ENCODE results near the gene ZNF619. TPM values are rescaled to one million over a fixed set of nuclear protein-coding genes. Genes with fewer than 3 reads are reported as not detected.

ZNF619 gene
- total and polyA plus RNA-seq, 2 donors (not counting 1 experiment from before 2014, with no cell fraction given): 3.3 to 22.8 TPM

DNA sequence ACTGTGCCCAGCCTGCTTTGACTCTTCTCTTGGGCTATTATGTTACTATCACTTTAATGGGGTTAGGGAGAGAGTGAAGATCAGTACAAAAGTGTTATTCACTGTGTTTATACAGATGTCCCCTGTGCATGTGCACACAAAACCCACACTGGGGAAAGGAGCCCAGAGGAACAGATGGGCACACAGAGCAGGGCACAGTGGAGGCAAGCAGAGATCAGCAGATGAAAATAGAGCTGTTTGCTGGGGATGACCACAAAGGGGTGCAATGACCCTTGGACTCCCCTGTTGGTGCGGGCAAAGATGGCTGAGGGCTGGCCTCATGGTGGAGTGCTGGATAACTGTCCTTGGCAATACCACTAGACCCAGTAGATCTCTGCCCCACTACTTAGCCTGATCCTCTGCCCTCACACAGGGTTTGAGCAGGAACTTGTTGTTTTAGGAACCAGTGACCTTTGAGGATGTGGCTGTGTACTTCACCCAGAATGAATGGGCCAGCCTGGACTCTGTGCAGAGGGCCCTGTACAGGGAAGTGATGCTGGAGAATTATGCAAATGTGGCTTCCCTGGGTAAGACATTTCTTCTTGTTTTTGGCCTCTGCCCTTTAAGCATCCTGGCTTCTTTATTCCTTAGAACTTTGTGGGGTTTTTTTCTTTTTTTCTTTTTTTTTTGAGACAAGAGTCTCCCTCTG lies 34.3 kb downstream of the ZNF619 start:
- POLR2A ChIA-PET: no interaction called here
- 100% methylated on average over 1 of the region's 1 CpG for WGBS (ENCODE audit: insufficient coverage)

DNA sequence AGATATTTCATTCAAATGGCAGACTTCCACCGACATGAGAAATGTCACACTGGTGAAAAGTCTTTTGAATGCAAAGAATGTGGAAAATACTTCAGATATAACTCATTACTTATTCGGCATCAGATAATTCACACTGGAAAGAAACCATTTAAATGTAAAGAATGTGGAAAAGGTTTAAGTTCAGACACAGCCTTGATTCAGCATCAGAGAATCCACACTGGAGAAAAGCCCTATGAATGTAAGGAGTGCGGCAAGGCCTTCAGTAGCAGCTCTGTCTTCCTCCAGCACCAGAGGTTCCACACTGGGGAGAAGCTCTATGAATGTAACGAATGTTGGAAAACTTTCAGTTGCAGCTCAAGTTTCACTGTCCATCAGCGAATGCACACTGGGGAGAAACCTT lies 39.3 kb downstream of the ZNF619 start:
- no peak overlapping the region for H3K27ac ChIP-seq (ENCODE audit: low read length in 2 of 2)
- intact Hi-C loops (cut with micrococcal nuclease): no loop called here
- no peaks in the 10 kb centered on the region for H3K79me2 ChIP-seq (ENCODE audit: control insufficient read depth, insufficient read depth, low read length)
- H3K27me3 Mint-ChIP-seq: no peaks in the 10 kb centered on the region
- no peak for ATAC-seq (ENCODE audit: low read depth)
- WGBS (ENCODE audit: insufficient coverage): 100% methylated on average over 3 of the region's 5 CpGs
- H3K9me3 ChIP-seq (ENCODE audit: control extremely low read depth in 1 of 3, control insufficient read depth in 2 of 3, insufficient read depth in 1 of 3, low read length in 2 of 3): no peaks in the 10 kb centered on the region
- no peak overlapping the region for H3K27ac Mint-ChIP-seq
- no peak for TF ChIP-seq EZH2 (IDR thresholded peaks at IDR 0.05; ENCODE audit: borderline replicate concordance, insufficient read depth, low read depth, low read length, poor library complexity, severe bottlenecking)
- TF ChIP-seq, protein P1, sequence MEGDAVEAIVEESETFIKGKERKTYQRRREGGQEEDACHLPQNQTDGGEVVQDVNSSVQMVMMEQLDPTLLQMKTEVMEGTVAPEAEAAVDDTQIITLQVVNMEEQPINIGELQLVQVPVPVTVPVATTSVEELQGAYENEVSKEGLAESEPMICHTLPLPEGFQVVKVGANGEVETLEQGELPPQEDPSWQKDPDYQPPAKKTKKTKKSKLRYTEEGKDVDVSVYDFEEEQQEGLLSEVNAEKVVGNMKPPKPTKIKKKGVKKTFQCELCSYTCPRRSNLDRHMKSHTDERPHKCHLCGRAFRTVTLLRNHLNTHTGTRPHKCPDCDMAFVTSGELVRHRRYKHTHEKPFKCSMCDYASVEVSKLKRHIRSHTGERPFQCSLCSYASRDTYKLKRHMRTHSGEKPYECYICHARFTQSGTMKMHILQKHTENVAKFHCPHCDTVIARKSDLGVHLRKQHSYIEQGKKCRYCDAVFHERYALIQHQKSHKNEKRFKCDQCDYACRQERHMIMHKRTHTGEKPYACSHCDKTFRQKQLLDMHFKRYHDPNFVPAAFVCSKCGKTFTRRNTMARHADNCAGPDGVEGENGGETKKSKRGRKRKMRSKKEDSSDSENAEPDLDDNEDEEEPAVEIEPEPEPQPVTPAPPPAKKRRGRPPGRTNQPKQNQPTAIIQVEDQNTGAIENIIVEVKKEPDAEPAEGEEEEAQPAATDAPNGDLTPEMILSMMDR (IDR thresholded peaks at IDR 0.05): no peak
- peaks cover 3% of the 10 kb centered on the region for H3K9me3 Mint-ChIP-seq (ENCODE audit: insufficient read depth)
- H3K4me1 Mint-ChIP-seq: no peaks in the 10 kb centered on the region
- no peak overlapping the region for H2AFZ ChIP-seq (ENCODE audit: insufficient read depth, low read depth, low read length, poor library complexity, severe bottlenecking)
- peaks cover 0 to 4% of the 10 kb centered on the region in 2 experiments for H3K36me3 ChIP-seq (replicated peaks in 1 of 2; ENCODE audit: control extremely low read depth in 1 of 2, control insufficient read depth in 1 of 2, extremely low read depth in 1 of 2, insufficient read depth in 2 of 2, low read length in 1 of 2)
- no peak overlapping the region for H3K9ac ChIP-seq (ENCODE audit: low read length)
- no peak for DNase-seq
- no peak overlapping the region for H3K4me3 ChIP-seq (ENCODE audit: control extremely low read depth in 1 of 5, extremely low read depth in 1 of 5, insufficient read depth in 1 of 5, low read depth in 2 of 5, low read length in 4 of 5)
- no peaks in the 10 kb centered on the region for H3K27me3 ChIP-seq (replicated peaks in 1 of 4; ENCODE audit: control extremely low read depth in 1 of 4, control insufficient read depth in 3 of 4, insufficient read depth in 4 of 4, low read length in 3 of 4)
- H3K4me2 ChIP-seq (replicated peaks; ENCODE audit: low read depth, low read length, poor library complexity, severe bottlenecking): no peak overlapping the region
- CTCF ChIA-PET: no interaction called here
- no peaks in the 10 kb centered on the region for H3K4me1 ChIP-seq (ENCODE audit: control insufficient read depth in 2 of 2, insufficient read depth in 2 of 2, low read length in 2 of 2)
- no peak overlapping the region for H3K4me3 Mint-ChIP-seq
- POLR2A ChIA-PET: no interaction called here
- H4K20me1 ChIP-seq (ENCODE audit: control insufficient read depth, insufficient read depth, low read length, poor library complexity, severe bottlenecking): no peaks in the 10 kb centered on the region

More for the DNA sequence above, 34.3 kb downstream of the ZNF619 start:
- Mint-ChIP-seq H3K9me3 (ENCODE audit: insufficient read depth) (no peaks in the 10 kb centered on the region), H3K4me1 (peaks cover 7% of the 10 kb centered on the region), H3K27ac (no peak overlapping the region), H3K27me3 (no peaks in the 10 kb centered on the region), H3K4me3 (no peak overlapping the region)
- intact Hi-C loops (cut with micrococcal nuclease): no loop called here
- H3K4me2 ChIP-seq (replicated peaks; ENCODE audit: low read depth, low read length, poor library complexity, severe bottlenecking): no peak overlapping the region
- no peak overlapping the region for H3K9ac ChIP-seq (ENCODE audit: low read length)
- TF ChIP-seq EZH2 (IDR thresholded peaks at IDR 0.05; ENCODE audit: borderline replicate concordance, insufficient read depth, low read depth, low read length, poor library complexity, severe bottlenecking): no peak
- TF ChIP-seq, protein P1 (IDR thresholded peaks at IDR 0.05): no peak
- peaks cover 4% of the 10 kb centered on the region in 2 donors for H3K4me1 ChIP-seq (ENCODE audit: control insufficient read depth in 2 of 2, insufficient read depth in 2 of 2, low read length in 2 of 2)
- H4K20me1 ChIP-seq (ENCODE audit: control insufficient read depth, insufficient read depth, low read length, poor library complexity, severe bottlenecking): no peaks in the 10 kb centered on the region
- no peak overlapping the region for H3K27ac ChIP-seq (ENCODE audit: low read length in 2 of 2)
- H3K36me3 ChIP-seq (replicated peaks in 1 of 2; ENCODE audit: control extremely low read depth in 1 of 2, control insufficient read depth in 1 of 2, extremely low read depth in 1 of 2, insufficient read depth in 2 of 2, low read length in 1 of 2): peaks cover 0 to 4% of the 10 kb centered on the region in 2 experiments
- H3K9me3 ChIP-seq (ENCODE audit: control extremely low read depth in 1 of 3, control insufficient read depth in 2 of 3, insufficient read depth in 1 of 3, low read length in 2 of 3): no peaks in the 10 kb centered on the region
- no peaks in the 10 kb centered on the region for H3K27me3 ChIP-seq (replicated peaks in 1 of 4; ENCODE audit: control extremely low read depth in 1 of 4, control insufficient read depth in 3 of 4, insufficient read depth in 4 of 4, low read length in 3 of 4)
- DNase-seq: no peak
- H3K4me3 ChIP-seq (ENCODE audit: control extremely low read depth in 1 of 5, extremely low read depth in 1 of 5, insufficient read depth in 1 of 5, low read depth in 2 of 5, low read length in 4 of 5): no peak overlapping the region
- no peaks in the 10 kb centered on the region for H3K79me2 ChIP-seq (ENCODE audit: control insufficient read depth, insufficient read depth, low read length)
- CTCF ChIA-PET: no interaction called here
- no peak for ATAC-seq (ENCODE audit: low read depth)
- H2AFZ ChIP-seq (ENCODE audit: insufficient read depth, low read depth, low read length, poor library complexity, severe bottlenecking): no peak overlapping the region
